H1 (cell line): ENCODE results near the gene PLCL2. TPM values are rescaled to one million over a fixed set of nuclear protein-coding genes. Genes with fewer than 3 reads are reported as not detected.

Source experiments
- CTCF ChIA-PET: fragments of 300-600 bp; sonication (Branson Sonifier 250); formaldehyde crosslinking; loops from one replicate; lab custom pipeline; 2021; ENCODE audit not compliant: partially characterized antibody; lab: Charles Lee
- POLR2A ChIA-PET: fragments of 300-600 bp; sonication (Branson Sonifier 250); formaldehyde crosslinking; loops from one replicate; lab custom pipeline; 2021; ENCODE audit warnings: inconsistent platforms; ENCODE audit not compliant: partially characterized antibody; lab: Charles Lee
- DNase-seq, 2 experiments: peaks; one replicate each; pipeline versions ENCODE4 v3.0.0 to v3.0.0-alpha.2; 2010 to 2022; ENCODE audit warnings: low spot score in 2 of 2, low read depth in 1 of 2, mixed read lengths in 1 of 2
- FAIRE-seq: peaks from 2 replicates; lab custom pipeline; 2011; peaks lifted over from hg19 to GRCh38; lab: Jason Lieb, UNC
- H2AFZ ChIP-seq: 2 replicates; pipeline ENCODE4 v1.8.1; 2012; ENCODE audit warnings: low read length, inconsistent platforms
- H2AK5ac ChIP-seq: 2 replicates; pipeline ENCODE4 v1.6.1; 2013; ENCODE audit warnings: low read depth, low read length
- H2BK120ac ChIP-seq: replicated peaks from 2 replicates; pipeline ENCODE3; 2013; ENCODE audit warnings: low read depth, low read length, inconsistent platforms
- H2BK12ac ChIP-seq: 2 replicates; pipeline ENCODE4 v1.6.1; 2013; ENCODE audit warnings: low read depth, low read length
- H2BK15ac ChIP-seq: 2 replicates; pipeline ENCODE4 v1.6.1; 2013; ENCODE audit warnings: low read length
- H2BK20ac ChIP-seq: 2 replicates; pipeline ENCODE4 v1.6.1; 2013; ENCODE audit warnings: low read length
- H2BK5ac ChIP-seq: 2 replicates; pipeline ENCODE4 v1.6.1; 2013; ENCODE audit warnings: low read depth, low read length
- H3K14ac ChIP-seq: 2 replicates; pipeline ENCODE4 v1.6.1; 2013; ENCODE audit warnings: inconsistent platforms; ENCODE audit not compliant: insufficient read length
- H3K18ac ChIP-seq: 2 replicates; pipeline ENCODE4 v1.6.1; 2013; ENCODE audit warnings: low read length; ENCODE audit errors: extremely low read depth
- H3K23ac ChIP-seq: 2 replicates; pipeline ENCODE4 v1.6.1; 2013; ENCODE audit warnings: inconsistent platforms; ENCODE audit not compliant: insufficient read length
- H3K23me2 ChIP-seq: 2 replicates; pipeline ENCODE4 v1.6.1; 2013; ENCODE audit warnings: low read depth, low read length
- H3K27ac ChIP-seq: 2 replicates; pipeline ENCODE4 v1.6.1; 2011; ENCODE audit warnings: low read depth, low read length, inconsistent platforms
- H3K27me3 ChIP-seq, 4 experiments: replicated peaks in 1 of 4; 1 replicate in 1 of 4; 2 replicates in 3 of 4; pipeline versions ENCODE4 v1.6.1 to v1.8.1; 2011 to 2013; ENCODE audit warnings: low read length in 3 of 4, mild to moderate bottlenecking in 3 of 4, inconsistent platforms in 2 of 4, mixed read lengths in 2 of 4, moderate library complexity in 1 of 4; ENCODE audit not compliant: control insufficient read depth in 3 of 4, insufficient read depth in 3 of 4; ENCODE audit errors: extremely low read depth in 1 of 4
- H3K36me3 ChIP-seq, 4 experiments: 2 replicates each; pipeline versions ENCODE4 v1.6.1 to v1.8.1; 2011 to 2013; ENCODE audit warnings: mild to moderate bottlenecking in 4 of 4, low read length in 3 of 4, moderate library complexity in 2 of 4, control low read depth in 1 of 4, inconsistent platforms in 1 of 4; ENCODE audit not compliant: insufficient read depth in 4 of 4, control insufficient read depth in 2 of 4
- H3K4ac ChIP-seq: replicated peaks from 2 replicates; pipeline ENCODE3; 2013; ENCODE audit warnings: low read length, low read depth, mixed read lengths, inconsistent platforms; ENCODE audit not compliant: insufficient read length
- H3K4me1 ChIP-seq, 4 experiments: replicated peaks in 1 of 4; 1 replicate in 1 of 4; 2 replicates in 3 of 4; pipeline versions ENCODE4 v1.6.1 to v1.8.1; 2011 to 2013; ENCODE audit warnings: low read length in 3 of 4, inconsistent platforms in 2 of 4, mixed read lengths in 1 of 4; ENCODE audit not compliant: insufficient read depth in 4 of 4, control insufficient read depth in 3 of 4
- H3K4me2 ChIP-seq, 2 experiments: 2 replicates each; pipeline versions ENCODE4 v1.6.1 to v1.8.1; 2011 to 2013; ENCODE audit warnings: low read depth in 2 of 2, low read length in 2 of 2, control low read depth in 1 of 2, inconsistent platforms in 1 of 2, mild to moderate bottlenecking in 1 of 2; ENCODE audit not compliant: insufficient read depth in 1 of 2
- H3K4me3 ChIP-seq, 4 experiments: fragments of 200-600, 300-600 bp in 1 of 4; sonication (generic), shearing (Covaris generic), sonication (Bioruptor Twin) in 1 of 4; 2 replicates each; pipeline versions ENCODE4 v1.5.1 to v1.8.1; 2011 to 2016; ENCODE audit warnings: low read length in 4 of 4, low read depth in 3 of 4, control low read depth in 2 of 4, inconsistent platforms in 2 of 4, mild to moderate bottlenecking in 2 of 4, mixed read lengths in 1 of 4, moderate library complexity in 1 of 4; ENCODE audit not compliant: insufficient read depth in 2 of 4; ENCODE audit errors: extremely low read depth in 1 of 4
- H3K56ac ChIP-seq: replicated peaks from 2 replicates; pipeline ENCODE3; 2013; ENCODE audit warnings: low read depth, mild to moderate bottlenecking, mixed read lengths, low read length, inconsistent platforms; ENCODE audit not compliant: insufficient read length
- H3K79me1 ChIP-seq: 2 replicates; pipeline ENCODE4 v1.6.1; 2013; ENCODE audit warnings: low read depth, low read length, control low read depth
- H3K79me2 ChIP-seq, 2 experiments: 2 replicates each; pipeline versions ENCODE4 v1.6.1 to v1.8.1; 2012 to 2013; ENCODE audit warnings: low read length in 2 of 2, mild to moderate bottlenecking in 2 of 2, inconsistent platforms in 1 of 2; ENCODE audit not compliant: insufficient read depth in 2 of 2, control insufficient read depth in 1 of 2
- H3K9ac ChIP-seq, 4 experiments: replicated peaks in 1 of 4; 1 replicate in 1 of 4; 2 replicates in 3 of 4; pipeline versions ENCODE4 v1.6.1 to v1.8.1; 2011 to 2013; ENCODE audit warnings: low read depth in 3 of 4, low read length in 3 of 4, control low read depth in 2 of 4, mild to moderate bottlenecking in 2 of 4, moderate library complexity in 2 of 4, inconsistent platforms in 1 of 4; ENCODE audit errors: extremely low read depth in 1 of 4
- H3K9me3 ChIP-seq, 2 experiments: 2 replicates each; pipeline versions ENCODE4 v1.6.1 to v1.8.1; 2012 to 2013; ENCODE audit warnings: mild to moderate bottlenecking in 2 of 2, moderate library complexity in 2 of 2, control low read depth in 1 of 2, inconsistent platforms in 1 of 2, low read depth in 1 of 2, low read length in 1 of 2, mixed read lengths in 1 of 2; ENCODE audit not compliant: insufficient read depth in 2 of 2
- H4K20me1 ChIP-seq, 2 experiments: replicated peaks in 1 of 2; 2 replicates each; pipeline versions ENCODE3 to v1.8.1; 2011 to 2013; ENCODE audit warnings: inconsistent platforms in 2 of 2, low read length in 2 of 2, mild to moderate bottlenecking in 1 of 2; ENCODE audit not compliant: insufficient read depth in 2 of 2, control insufficient read depth in 1 of 2
- H4K5ac ChIP-seq: 2 replicates; pipeline ENCODE4 v1.6.1; 2013; ENCODE audit warnings: low read length, low read depth, mixed read lengths, inconsistent platforms; ENCODE audit not compliant: insufficient read length
- H4K8ac ChIP-seq: 2 replicates; pipeline ENCODE4 v1.8.0; 2013; ENCODE audit warnings: mild to moderate bottlenecking, moderate library complexity, low read length, inconsistent platforms; ENCODE audit not compliant: insufficient read depth; ENCODE audit errors: extremely low read depth
- H4K91ac ChIP-seq: replicated peaks from 2 replicates; pipeline ENCODE3; 2013; ENCODE audit warnings: low read length, mixed read lengths, inconsistent platforms; ENCODE audit not compliant: insufficient read length
- CBX5 ChIP-seq: fragments of 300-800, 300-1000 bp; sonication (generic); IDR thresholded peaks from 2 replicates; pipeline ENCODE4 v1.7.1; 2016; ENCODE audit warnings: antibody characterized with exemption, low read length, low read depth
- CTBP2 ChIP-seq: IDR thresholded peaks from 2 replicates; pipeline ENCODE4 v1.7.0; 2011; ENCODE audit warnings: borderline replicate concordance, mild to moderate bottlenecking, moderate library complexity, mixed read lengths, low read length; ENCODE audit not compliant: insufficient read depth, insufficient read length
- E2F6 ChIP-seq: IDR thresholded peaks from 2 replicates; pipeline ENCODE4 v1.6.1; 2012; ENCODE audit warnings: inconsistent platforms
- KDM1A ChIP-seq: fragments of 200-600, 300-600 bp; sonication (generic); IDR thresholded peaks from 2 replicates; pipeline ENCODE4 v1.7.1; 2016; ENCODE audit warnings: mild to moderate bottlenecking, low read length, borderline replicate concordance
- RNF2 ChIP-seq: fragments of 200-900, 300-1000 bp; sonication (generic); IDR thresholded peaks from 2 replicates; pipeline ENCODE4 v1.7.1; 2016; ENCODE audit warnings: borderline replicate concordance, low read depth, mild to moderate bottlenecking, antibody characterized with exemption, low read length; ENCODE audit not compliant: poor library complexity, severe bottlenecking; ENCODE audit errors: missing control alignments
- SP1 ChIP-seq: IDR thresholded peaks from 2 replicates; pipeline ENCODE4 v1.6.1; 2011; ENCODE audit warnings: low read depth, low read length
- SP4 ChIP-seq: IDR thresholded peaks from 2 replicates; pipeline ENCODE4 v1.6.1; 2012; ENCODE audit warnings: low read length, inconsistent platforms
- SUZ12 ChIP-seq: fragments of 200-600 bp; sonication (generic); IDR thresholded peaks from 2 replicates; pipeline ENCODE4 v1.6.1; 2012; ENCODE audit warnings: mild to moderate bottlenecking, inconsistent platforms, low read length, moderate library complexity, mixed read lengths
- TAF7 ChIP-seq: optimal IDR thresholded peaks from 2 replicates; pipeline ENCODE3; 2011; ENCODE audit warnings: low read depth, mild to moderate bottlenecking, inconsistent platforms, low read length, moderate library complexity, borderline replicate concordance
- TCF12 ChIP-seq: IDR thresholded peaks from 2 replicates; pipeline ENCODE4 v1.6.1; 2011; ENCODE audit warnings: low read depth, mild to moderate bottlenecking, low read length
- WGBS, 2 experiments: shearing (Covaris generic) in 1 of 2; methylation state at CpG; one replicate each; pipeline versions ENCODE4 v1.1.6 to v1.1.7; 2013 to 2015; ENCODE audit warnings: low lambda C conversion rate in 2 of 2, mixed read lengths in 2 of 2, inconsistent platforms in 1 of 2, low coverage in 1 of 2, missing lambda C conversion rate in 1 of 2; ENCODE audit not compliant: insufficient replicate concordance in 2 of 2, insufficient coverage in 1 of 2, insufficient read length in 1 of 2; ENCODE audit errors: extremely low coverage in 1 of 2, missing lambda C conversion rate in 1 of 2; 5-methylcytosine and 5-hydroxymethylcytosine counted together
- polyA plus RNA-seq, 7 experiments: library from polyadenylated mRNA; depleted of rRNA in 3 of 7; stranded (reverse) in 5 of 7; unstranded in 2 of 7; fragments of >200 nt in 5 of 7; fragments of 200-250 nt in 2 of 7; gene quantifications; 1 replicate in 5 of 7; 2 replicates in 1 of 7; 4 replicates in 1 of 7; pipeline versions ENCODE4 v1.2.1 to v1.2.3, GENCODE V29; 2011 to 2013; ENCODE audit warnings: missing spikeins in 2 of 7, mixed read lengths in 2 of 7
- total RNA-seq: library from RNA; stranded (reverse); fragmentation: NEBNext Ultra II Directional; extraction: Animal tissue kit (Norgen Biotek cat#: 25700); gene quantifications from 2 replicates; pipeline ENCODE4 v1.2.1, GENCODE V29; 2021
- TF ChIP-seq, protein P1 (sequence below): IDR thresholded peaks from 2 replicates; pipeline ENCODE4 v1.6.1; 2012; ENCODE audit warnings: inconsistent platforms

Gene PLCL2
- total and polyA plus RNA-seq, 2 of the 8 experiments (the other 6 are each of a cell fraction or from before 2014, with no cell fraction given): 3.5 to 6.8 TPM

DNA sequence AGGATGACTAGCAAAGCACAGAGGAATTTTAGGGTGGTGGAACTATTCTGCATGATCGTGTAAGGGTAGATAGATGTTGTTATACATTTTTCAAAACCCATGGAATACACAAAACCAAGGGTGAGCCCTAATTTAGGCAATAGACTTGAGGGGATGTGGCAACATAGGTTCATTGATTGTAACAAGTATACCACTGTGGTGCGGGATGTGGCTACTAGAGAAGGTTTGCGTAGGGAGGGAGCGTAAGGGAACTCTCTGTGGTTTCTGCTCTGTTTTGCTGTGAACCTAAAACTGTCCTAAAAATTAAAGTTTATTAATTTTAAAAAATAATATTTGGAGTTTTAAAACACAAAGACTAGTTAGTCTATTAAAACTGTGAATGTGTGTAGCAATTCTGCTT is 202.8 kb downstream of the PLCL2 start:
- Histone ChIP-seq H2BK120ac (no peak overlapping the region), H2BK15ac (no peak overlapping the region), H3K36me3 (peaks cover 0 to 6% (median 0%) of the 10 kb centered on the region in 4 experiments; a peak in 1 of 8 replicates), H3K4me3 (no peak overlapping the region), H2BK5ac (no peak overlapping the region), H3K23me2 (0 out of 2 replicates have a peak, but pooled peaks cover 3% of the 10 kb centered on the region), H2AK5ac (no peak overlapping the region), H3K23ac (no peak overlapping the region), H4K91ac (no peak overlapping the region), H3K4me2 (no peak overlapping the region), H2BK12ac (no peak overlapping the region), H3K14ac (no peak overlapping the region), H2AFZ (no peak overlapping the region), H3K27ac (no peak overlapping the region), H2BK20ac (no peak overlapping the region), H3K79me2 (no peaks in the 10 kb centered on the region), H3K79me1 (no peaks in the 10 kb centered on the region), H4K8ac (no peak overlapping the region), H3K27me3 (no peaks in the 10 kb centered on the region), H3K9me3 (no peaks in the 10 kb centered on the region), H3K56ac (no peak overlapping the region), H4K20me1 (no peaks in the 10 kb centered on the region), H3K4ac (no peak overlapping the region), H3K18ac (no peak overlapping the region), H3K9ac (no peak overlapping the region), H3K4me1 (peaks cover 0 to 6% (median 2%) of the 10 kb centered on the region in 4 experiments; a peak in 3 of 7 replicates), H4K5ac (no peak overlapping the region)
- CTCF ChIA-PET: no interaction called here
- POLR2A ChIA-PET: no interaction called here
- DNase-seq: no peak
- WGBS, 2 experiments: 94% methylated on average over 4 of the region's 4 CpGs; no CpG with 5 or more reads in 1 of the 2 experiments
- FAIRE-seq: no peak
- no peak for TF ChIP-seq KDM1A
- TF ChIP-seq TAF7: no peak
- TF ChIP-seq E2F6: no peak
- no peak for TF ChIP-seq RNF2
- TF ChIP-seq CTBP2: no peak
- no peak for TF ChIP-seq TCF12
- no peak for TF ChIP-seq SP4
- TF ChIP-seq CBX5: no peak
- TF ChIP-seq SUZ12: no peak
- TF ChIP-seq SP1: no peak
- TF ChIP-seq, protein P1, sequence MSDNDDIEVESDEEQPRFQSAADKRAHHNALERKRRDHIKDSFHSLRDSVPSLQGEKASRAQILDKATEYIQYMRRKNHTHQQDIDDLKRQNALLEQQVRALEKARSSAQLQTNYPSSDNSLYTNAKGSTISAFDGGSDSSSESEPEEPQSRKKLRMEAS: no peak
